HTR-8/SVneo (cell line): Measurements from ENCODE around the gene FAM185A.
"Not testable (repeated sequence)": the region's sequence is repeated elsewhere in the genome, so short reads cannot be mapped to it uniquely, and the experiment has no call there.

Source experiments
- DNase-seq: peaks from one replicate; pipeline ENCODE4 v3.0.0; 2011; ENCODE audit warnings: low spot score, mixed read lengths; ENCODE audit not compliant: insufficient read length
- FAIRE-seq: peaks from 2 replicates; lab custom pipeline; 2011; peaks lifted over from hg19 to GRCh38; lab: Jason Lieb, UNC

FAM185A gene

GRCh38 chr7:102823390-102824119 lies 74.8 kb downstream of the FAM185A start:
- no peak for DNase-seq
- FAIRE-seq = no peak

- FAIRE-seq (no peak), DNase-seq (no peak)
These were observed 79.5 kb downstream of the FAM185A start for GRCh38 chr7:102828286-102828685.

GRCh38 chr7:102829075-102829474 lies 80.3 kb downstream of the FAM185A start:
- no peak for DNase-seq
- no peak for FAIRE-seq

GRCh38 chr7:102830197-102830596 lies 81.4 kb downstream of the FAM185A start:
- DNase-seq = no peak
- FAIRE-seq = no peak

GRCh38 chr7:102832674-102833073 lies 83.9 kb downstream of the FAM185A start:
- DNase-seq = no peak
- FAIRE-seq = no peak

DNA sequence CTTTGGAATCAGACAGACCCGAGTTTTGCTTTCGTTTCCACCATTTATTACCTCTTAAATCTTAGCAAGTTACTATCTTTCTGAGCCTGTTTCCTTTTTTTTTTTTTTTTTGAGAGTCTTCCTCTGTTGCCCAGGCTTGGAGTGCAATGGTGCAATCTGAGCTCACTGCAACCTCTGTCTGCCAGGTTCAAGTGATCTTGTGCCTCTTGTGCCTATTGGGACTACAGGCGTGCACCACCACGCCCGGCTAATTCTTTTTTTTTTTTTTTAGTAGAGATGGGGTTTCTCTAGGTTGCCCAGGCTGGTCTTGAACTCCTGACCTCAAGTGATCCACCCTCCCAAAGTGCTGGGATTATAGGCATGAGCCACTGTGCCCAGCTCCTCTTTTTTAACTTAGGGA lies 84.5 kb downstream of the FAM185A start:
- FAIRE-seq (no peak), DNase-seq (no peak)

GRCh38 chr7:102834466-102834865 lies 85.7 kb downstream of the FAM185A start:
- FAIRE-seq (no peak), DNase-seq (no peak)

GRCh38 chr7:102834999-102835398 lies 86.2 kb downstream of the FAM185A start:
- FAIRE-seq (no peak), DNase-seq (peak; percentile 48)

- FAIRE-seq (no peak), DNase-seq (peak; percentile 65)
These were observed 87.6 kb downstream of the FAM185A start for GRCh38 chr7:102836191-102836919.

GRCh38 chr7:102836977-102837376 lies 88.2 kb downstream of the FAM185A start:
- DNase-seq = no peak
- no peak for FAIRE-seq

- FAIRE-seq = no peak
These were observed 89.0 kb downstream of the FAM185A start for GRCh38 chr7:102837802-102838201.

GRCh38 chr7:102838572-102839101 lies 89.8 kb downstream of the FAM185A start:
- not testable (repeated sequence) for DNase-seq, FAIRE-seq

More at GRCh38 chr7:102837802-102838201, 89.0 kb downstream of the FAM185A start:
- no peak for DNase-seq

GRCh38 chr7:102840404-102840803 lies 91.6 kb downstream of the FAM185A start:
- DNase-seq (no peak), FAIRE-seq (no peak)

GRCh38 chr7:102841290-102841689 lies 92.5 kb downstream of the FAM185A start:
- FAIRE-seq = no peak
- DNase-seq = no peak

DNA sequence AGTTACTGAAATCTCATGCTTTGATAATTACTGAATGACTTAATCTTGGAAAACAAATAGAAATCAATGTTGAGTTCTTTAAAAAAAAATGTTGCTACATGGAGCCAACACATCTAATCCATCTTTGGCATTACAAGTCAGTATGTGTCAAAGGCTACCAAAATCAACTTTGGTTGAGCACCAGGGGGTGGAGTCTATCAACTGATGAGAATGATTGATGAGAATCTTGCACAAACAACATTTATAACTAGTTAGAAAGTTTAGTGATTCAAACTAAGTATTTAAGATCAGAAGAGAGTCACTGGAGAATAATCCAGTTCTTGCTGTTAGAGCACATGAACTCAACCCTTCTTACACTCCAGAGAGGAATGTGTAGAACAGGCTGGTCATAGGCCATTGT lies 93.5 kb downstream of the FAM185A start:
- FAIRE-seq (no peak), DNase-seq (no peak)

GRCh38 chr7:102843850-102844249 lies 95.1 kb downstream of the FAM185A start:
- no peak for FAIRE-seq
- no peak for DNase-seq

- no peak for FAIRE-seq
- DNase-seq = no peak
These were observed 96.5 kb downstream of the FAM185A start for GRCh38 chr7:102845346-102845745.

DNA sequence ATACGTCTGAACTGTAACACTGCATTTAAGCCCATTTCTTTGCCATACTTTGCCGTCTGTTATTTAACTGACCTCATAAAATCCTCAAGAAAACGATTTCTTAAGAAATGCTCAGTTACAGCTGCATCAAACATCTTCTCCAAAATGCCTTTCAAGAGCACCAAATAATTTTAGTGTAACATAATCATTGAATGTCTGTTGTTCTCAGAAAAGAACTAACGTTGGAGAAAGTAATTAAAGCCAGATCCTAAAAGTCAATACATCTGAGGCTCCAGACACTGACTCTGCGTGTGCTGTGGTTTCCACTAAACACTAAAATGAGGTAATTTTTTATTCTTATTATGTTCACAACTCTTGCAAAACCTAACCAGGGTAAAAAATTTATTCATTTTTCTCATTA lies 100.3 kb downstream of the FAM185A start:
- DNase-seq (no peak), FAIRE-seq (no peak)

DNA sequence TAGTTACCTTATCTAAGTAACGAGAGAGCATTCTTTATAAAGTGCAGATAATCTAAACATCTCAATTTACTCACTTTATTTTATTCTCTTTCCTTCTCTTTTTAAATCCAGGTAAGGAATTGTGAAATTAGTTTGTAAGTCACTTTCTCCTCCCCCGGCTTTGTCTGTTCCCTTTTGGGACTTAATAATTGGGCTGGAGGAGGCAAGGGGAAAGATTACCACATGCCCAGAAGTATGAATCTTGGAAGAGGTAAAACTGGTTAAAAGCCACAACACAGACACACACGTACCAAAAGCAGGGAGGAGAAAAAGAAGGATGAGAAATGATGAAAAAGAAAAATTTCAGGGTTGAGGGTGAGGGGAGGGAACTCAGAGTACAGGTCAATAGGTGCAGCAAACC lies 100.7 kb downstream of the FAM185A start:
- no peak for FAIRE-seq
- DNase-seq = no peak

DNA sequence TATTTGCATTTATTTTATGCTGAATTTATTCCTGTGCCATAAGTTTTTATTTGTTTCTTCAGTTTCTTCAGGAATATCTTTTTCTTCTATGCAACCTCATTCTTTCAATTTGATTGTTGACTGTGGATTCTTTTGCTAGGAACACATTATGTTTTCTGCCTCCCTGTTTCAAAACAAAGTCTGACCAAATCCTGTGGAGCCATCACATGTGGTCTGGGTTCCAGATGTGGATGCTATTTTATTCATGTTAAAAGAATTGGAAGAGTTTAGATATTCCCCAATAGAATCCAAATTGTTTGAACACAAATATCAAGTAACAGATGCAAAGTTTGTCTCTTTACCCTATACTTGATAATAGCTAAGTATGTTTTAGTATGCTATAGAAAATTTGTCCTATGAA lies 107.2 kb downstream of the FAM185A start:
- no peak for FAIRE-seq
- DNase-seq = no peak
